Measurements from ENCODE around the gene TTL. TPM values are rescaled to one million over a fixed set of nuclear protein-coding genes. Genes with fewer than 3 reads are reported as not detected.

TTL gene
- total and polyA plus RNA-seq, 2 of the 13 experiments (the other 11 are each of a cell fraction or from before 2014, with no cell fraction given): 19.0 to 59.8 TPM

DNA sequence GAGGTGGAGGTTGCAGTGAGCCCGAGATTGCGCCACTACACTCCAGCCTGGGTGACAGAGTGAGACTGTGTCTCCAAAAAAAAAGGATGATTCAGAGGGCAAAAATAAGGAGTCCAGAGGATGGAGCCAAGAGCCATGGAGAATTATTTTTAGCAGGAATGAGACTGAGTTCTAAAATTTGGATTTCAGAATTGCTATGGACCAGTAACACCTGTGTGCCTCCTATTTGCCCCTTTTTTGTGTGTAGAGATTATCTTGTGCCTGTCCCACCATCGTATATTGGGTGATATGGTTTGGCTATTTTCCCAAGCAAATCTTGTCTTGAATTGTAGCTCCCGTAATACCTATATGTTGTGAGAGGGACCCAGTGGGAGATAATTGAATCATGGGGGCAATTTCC lies 32.1 kb upstream of the TTL start (continued):
- TF ChIP-seq, protein P1, sequence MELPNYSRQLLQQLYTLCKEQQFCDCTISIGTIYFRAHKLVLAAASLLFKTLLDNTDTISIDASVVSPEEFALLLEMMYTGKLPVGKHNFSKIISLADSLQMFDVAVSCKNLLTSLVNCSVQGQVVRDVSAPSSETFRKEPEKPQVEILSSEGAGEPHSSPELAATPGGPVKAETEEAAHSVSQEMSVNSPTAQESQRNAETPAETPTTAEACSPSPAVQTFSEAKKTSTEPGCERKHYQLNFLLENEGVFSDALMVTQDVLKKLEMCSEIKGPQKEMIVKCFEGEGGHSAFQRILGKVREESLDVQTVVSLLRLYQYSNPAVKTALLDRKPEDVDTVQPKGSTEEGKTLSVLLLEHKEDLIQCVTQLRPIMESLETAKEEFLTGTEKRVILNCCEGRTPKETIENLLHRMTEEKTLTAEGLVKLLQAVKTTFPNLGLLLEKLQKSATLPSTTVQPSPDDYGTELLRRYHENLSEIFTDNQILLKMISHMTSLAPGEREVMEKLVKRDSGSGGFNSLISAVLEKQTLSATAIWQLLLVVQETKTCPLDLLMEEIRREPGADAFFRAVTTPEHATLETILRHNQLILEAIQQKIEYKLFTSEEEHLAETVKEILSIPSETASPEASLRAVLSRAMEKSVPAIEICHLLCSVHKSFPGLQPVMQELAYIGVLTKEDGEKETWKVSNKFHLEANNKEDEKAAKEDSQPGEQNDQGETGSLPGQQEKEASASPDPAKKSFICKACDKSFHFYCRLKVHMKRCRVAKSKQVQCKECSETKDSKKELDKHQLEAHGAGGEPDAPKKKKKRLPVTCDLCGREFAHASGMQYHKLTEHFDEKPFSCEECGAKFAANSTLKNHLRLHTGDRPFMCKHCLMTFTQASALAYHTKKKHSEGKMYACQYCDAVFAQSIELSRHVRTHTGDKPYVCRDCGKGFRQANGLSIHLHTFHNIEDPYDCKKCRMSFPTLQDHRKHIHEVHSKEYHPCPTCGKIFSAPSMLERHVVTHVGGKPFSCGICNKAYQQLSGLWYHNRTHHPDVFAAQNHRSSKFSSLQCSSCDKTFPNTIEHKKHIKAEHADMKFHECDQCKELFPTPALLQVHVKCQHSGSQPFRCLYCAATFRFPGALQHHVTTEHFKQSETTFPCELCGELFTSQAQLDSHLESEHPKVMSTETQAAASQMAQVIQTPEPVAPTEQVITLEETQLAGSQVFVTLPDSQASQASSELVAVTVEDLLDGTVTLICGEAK (IDR thresholded peaks at IDR 0.05): no peak
- TF ChIP-seq, protein P1 (CRISPR knock-in tag; IDR thresholded peaks at IDR 0.05): no peak
- no peak for TF ChIP-seq PAX8 (CRISPR knock-in tag; IDR thresholded peaks at IDR 0.05; ENCODE audit: borderline replicate concordance)
- TF ChIP-seq, protein P2, sequence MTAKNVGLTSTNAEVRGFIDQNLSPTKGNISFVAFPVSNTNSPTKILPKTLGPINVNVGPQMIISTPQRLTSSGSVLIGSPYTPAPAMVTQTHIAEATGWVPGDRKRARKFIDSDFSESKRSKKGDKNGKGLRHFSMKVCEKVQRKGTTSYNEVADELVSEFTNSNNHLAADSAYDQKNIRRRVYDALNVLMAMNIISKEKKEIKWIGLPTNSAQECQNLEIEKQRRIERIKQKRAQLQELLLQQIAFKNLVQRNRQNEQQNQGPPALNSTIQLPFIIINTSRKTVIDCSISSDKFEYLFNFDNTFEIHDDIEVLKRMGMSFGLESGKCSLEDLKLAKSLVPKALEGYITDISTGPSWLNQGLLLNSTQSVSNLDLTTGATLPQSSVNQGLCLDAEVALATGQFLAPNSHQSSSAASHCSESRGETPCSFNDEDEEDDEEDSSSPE (CRISPR knock-in tag; IDR thresholded peaks at IDR 0.05): no peak
- no peak for TF ChIP-seq ZNF326 (CRISPR knock-in tag; IDR thresholded peaks at IDR 0.05; ENCODE audit: borderline replicate concordance)
- no peak for TF ChIP-seq ZFP90 (CRISPR knock-in tag; IDR thresholded peaks at IDR 0.05; ENCODE audit: borderline replicate concordance)
- TF ChIP-seq TCF7 (IDR thresholded peaks at IDR 0.05; ENCODE audit: low read depth): no peak
